Measurements from ENCODE around the gene TPPP3.
"Not testable (repeated sequence)": the region's sequence is repeated elsewhere in the genome, so short reads cannot be mapped to it uniquely, and the experiment has no call there.

TPPP3 gene

GRCh38 chr16:67389911-67390815 lies 3.1 kb downstream of the TPPP3 start:
- DNase-seq (ENCODE audit: low read depth), result no peak

- no peak for DNase-seq (ENCODE audit: low read depth)
Measured at GRCh38 chr16:67388591-67388990, 4.7 kb downstream of the TPPP3 start.

DNA sequence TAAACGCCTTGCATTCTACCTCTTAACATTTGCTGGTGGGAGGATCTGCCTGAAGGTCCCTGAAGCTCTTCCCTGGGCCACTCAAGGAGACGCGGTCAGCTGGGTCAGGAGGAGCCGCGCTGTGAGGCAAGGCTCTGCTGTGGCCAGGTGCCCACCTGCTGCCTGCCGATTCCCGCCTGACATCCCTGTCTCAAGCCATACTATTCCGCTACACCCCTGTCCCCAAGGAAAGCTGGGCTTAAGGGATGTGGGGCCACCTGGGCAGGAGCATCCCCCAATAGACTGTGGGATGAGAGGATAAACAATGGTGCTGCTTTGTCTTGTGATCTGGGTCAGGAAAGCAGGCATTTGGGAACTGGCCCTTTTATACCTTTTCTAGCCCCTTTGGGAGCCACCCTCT lies 5.1 kb downstream of the TPPP3 start:
- no peak for DNase-seq (ENCODE audit: low read depth)

GRCh38 chr16:67387479-67388079 lies 5.7 kb downstream of the TPPP3 start:
- no peak for DNase-seq (ENCODE audit: low read depth)

GRCh38 chr16:67386861-67387455 lies 6.3 kb downstream of the TPPP3 start:
- DNase-seq (ENCODE audit: low read depth), result no peak

- no peak for DNase-seq (ENCODE audit: low read depth)
Measured at GRCh38 chr16:67384778-67385510, 8.4 kb downstream of the TPPP3 start.

DNA sequence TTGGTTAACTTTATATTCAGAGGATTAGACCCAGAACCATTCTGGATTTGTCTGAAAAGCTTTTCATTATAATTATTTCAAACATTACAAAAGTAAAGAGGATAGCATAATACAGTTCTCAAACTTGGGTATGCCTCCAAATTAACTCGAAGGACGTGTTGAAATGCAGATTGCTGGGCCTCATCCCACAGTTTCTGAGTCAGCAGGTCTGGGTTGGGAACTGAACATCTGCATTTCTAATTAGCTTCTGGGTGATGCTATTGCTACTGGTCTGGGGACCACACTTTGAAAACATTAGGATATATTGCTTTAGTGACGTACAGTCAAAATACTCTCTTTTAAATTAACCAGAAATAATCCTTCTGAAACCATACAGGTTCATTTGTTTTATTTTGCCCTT lies 10.0 kb downstream of the TPPP3 start:
- DNase-seq (ENCODE audit: low read depth), result no peak

GRCh38 chr16:67378642-67379041 lies 14.7 kb downstream of the TPPP3 start:
- no peak for DNase-seq (ENCODE audit: low read depth)

- DNase-seq (ENCODE audit: low read depth), result not testable (repeated sequence)
Measured at GRCh38 chr16:67376012-67376411, 17.3 kb downstream of the TPPP3 start.

DNA sequence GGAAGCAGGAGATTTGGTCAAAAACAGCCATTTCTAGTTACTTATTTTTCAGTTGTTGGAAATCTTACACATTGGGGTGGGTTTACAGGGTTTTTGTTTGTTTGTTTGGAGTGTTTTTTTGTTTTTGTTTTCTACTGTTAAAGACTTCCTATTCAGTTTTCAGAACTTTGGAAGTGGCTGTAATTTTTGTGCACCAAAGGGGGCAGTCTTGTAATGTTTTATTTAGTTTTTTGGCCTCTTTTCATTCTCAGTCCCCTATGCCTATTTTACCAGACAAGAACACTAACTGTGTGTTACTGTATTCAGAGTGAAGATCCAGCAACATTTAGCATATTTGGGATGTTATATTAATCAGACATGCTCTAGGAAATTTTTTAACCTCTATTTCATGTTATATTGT lies 20.6 kb downstream of the TPPP3 start:
- DNase-seq (ENCODE audit: low read depth), result no peak

- DNase-seq (ENCODE audit: low read depth), result no peak
Measured at GRCh38 chr16:67370661-67371060, 22.6 kb downstream of the TPPP3 start.

DNA sequence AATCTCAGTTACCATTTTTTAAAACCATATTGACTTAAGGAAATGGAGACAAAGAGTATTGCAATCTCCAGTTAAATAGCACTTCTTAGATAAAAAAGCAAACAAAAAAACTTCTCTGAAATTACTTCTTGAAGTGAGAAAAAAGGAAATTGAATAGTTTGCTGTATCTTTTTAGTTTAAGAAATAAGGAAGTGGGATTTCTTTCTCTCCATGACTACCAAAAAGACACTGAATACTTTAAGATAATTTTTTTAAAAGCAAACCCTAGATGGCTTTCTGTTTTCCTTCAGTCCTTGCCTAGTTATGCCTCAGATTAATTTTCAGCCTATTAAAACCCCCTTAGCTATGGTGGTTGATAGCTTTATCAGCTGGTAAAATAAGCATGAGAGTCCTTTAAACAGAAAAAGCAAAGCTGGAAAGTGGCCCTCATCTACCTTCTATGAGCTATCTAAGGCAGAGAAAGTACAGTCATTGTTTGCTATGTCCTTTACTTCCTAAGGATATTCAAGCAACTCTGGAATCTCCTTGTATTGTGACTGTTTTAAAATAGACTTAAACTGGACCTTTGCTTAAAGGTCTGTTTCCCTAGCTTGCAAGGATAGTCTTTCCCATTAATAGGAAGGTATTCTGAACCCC lies 28.6 kb downstream of the TPPP3 start:
- no peak for DNase-seq (ENCODE audit: low read depth)

DNA sequence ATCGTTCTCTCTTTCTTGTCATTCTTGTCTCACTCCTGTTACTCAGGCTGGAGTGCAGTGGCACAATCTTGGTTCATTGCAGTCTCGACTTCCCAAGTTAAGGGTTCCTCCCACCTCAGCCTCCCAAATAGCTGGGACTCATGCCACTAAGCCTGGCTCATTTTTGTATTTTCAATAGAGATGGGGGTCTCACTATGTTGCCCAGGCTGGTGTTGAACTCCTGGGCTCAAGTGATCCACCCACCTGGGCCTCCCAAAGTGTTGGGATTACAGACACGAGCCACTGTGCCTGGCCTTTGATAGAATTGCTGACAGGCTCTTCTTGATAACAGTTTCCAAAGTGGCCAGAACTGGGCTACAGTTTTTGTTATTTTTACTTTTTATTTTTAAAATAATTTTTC lies 32.3 kb downstream of the TPPP3 start:
- DNase-seq (ENCODE audit: low read depth), result no peak

DNA sequence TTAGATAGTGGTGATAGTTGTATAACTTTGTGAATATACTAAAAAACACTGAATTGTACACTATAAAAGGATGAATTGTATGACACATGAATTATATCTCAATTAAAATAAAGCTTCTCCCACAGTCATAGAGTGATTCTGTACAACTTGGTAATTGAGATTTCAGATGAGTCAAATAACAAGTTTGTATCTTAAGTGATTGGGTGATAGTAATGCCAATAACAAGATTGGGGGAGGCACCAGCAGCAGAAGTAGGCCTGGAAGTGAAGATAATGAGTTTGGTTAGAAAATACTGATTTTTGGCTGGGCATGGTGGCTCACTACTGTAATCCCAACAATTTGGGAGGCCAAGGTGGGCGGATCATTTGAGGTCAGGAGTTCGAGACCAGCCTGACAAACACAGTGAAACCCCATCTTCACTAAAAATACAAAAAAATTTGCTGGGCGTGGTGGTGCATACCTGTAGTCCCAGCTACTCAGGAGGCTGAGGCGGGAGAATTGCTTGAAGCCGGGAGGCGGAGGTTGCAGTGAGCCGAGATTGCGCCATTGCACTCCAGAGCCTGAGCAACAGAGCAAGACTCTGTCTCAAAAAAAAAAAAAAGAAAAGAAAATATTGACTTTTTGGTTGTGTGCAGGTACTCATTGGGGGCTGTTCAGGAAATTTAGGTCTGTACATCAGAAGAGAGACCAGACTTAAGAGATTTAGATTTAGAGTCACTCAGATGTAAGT lies 33.6 kb downstream of the TPPP3 start:
- DNase-seq (ENCODE audit: low read depth), result not testable (repeated sequence)

- DNase-seq (ENCODE audit: low read depth), result no peak
Measured at GRCh38 chr16:67357561-67357960, 35.7 kb downstream of the TPPP3 start.

GRCh38 chr16:67356396-67356795 lies 36.9 kb downstream of the TPPP3 start:
- DNase-seq (ENCODE audit: low read depth), result no peak

GRCh38 chr16:67352463-67352862 lies 40.8 kb downstream of the TPPP3 start:
- not testable (repeated sequence) for DNase-seq (ENCODE audit: low read depth)

GRCh38 chr16:67350324-67350723 lies 43.0 kb downstream of the TPPP3 start:
- DNase-seq (ENCODE audit: low read depth), result no peak

- no peak for DNase-seq (ENCODE audit: low read depth)
Measured at GRCh38 chr16:67349172-67349571, 44.1 kb downstream of the TPPP3 start.

DNA sequence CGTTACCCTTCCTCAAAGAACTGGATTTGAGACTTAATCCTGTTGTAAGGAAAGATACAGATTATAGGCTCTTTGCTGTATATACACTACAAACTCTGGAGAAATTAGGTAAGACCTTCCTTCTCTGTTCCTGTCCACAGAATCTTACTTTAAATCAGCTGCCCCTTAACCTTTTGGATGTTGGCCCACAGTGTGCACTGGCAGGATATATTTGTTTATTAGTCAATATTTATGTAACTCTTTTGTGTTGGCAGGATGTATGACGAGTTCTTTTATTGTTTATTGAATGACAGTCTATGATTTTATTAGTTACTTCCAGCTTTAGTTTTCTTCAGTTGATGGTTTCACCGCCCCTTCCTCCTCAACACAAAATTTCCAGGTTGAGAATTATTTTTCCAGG lies 47.0 kb downstream of the TPPP3 start:
- DNase-seq (ENCODE audit: low read depth), result no peak

GRCh38 chr16:67345401-67345800 lies 47.9 kb downstream of the TPPP3 start:
- DNase-seq (ENCODE audit: low read depth), result no peak
